Kasumi-1 (cell line): ENCODE data around the gene FANCD2.
"Not testable (repeated sequence)": the region's sequence is repeated elsewhere in the genome, so short reads cannot be mapped to it uniquely, and the experiment has no call there.

Source experiments
- DNase-seq, 2 experiments: peaks; one replicate each; lab custom pipeline; 2025; lab: John Stamatoyannopoulos, UW

The FANCD2 gene

GRCh38 chr3:10015461-10015904 lies 10.8 kb upstream of the FANCD2 start:
- peak; percentile 79 to 80 for DNase-seq

DNA sequence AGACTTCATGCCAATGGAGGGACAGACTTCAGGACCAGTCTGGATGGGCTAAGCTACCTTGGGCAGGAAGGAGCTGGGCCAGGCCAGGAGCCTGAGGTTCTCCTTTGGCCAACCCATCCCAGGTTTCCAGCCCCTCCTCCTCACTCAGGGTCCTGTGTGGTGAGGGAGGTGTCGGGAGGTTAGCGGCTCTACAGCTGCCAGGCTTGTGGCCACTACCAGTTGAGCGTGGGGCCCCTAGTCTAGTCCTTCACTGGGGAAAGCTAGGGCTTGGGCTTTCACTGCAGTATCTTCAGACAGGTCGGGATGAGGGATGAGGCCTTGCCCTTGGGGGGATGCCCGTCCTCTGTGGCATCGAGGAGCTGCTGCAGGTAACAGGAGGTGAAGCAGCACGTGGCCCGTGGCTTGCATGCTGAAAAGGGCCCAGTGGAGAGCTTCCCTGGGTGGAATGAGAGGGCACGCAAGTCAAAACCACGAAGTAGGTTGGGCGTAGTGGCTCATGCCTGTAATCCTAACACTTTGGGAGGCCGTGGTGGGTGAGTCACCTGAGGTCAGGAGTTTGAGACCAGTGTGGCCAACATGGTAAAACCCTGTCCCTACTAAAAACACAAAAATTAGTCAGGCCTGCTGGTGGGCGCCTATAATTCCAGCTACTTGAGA lies 8.5 kb upstream of the FANCD2 start:
- no peak for DNase-seq

GRCh38 chr3:10018806-10019205 lies 7.4 kb upstream of the FANCD2 start:
- DNase-seq, result not testable (repeated sequence)

- DNase-seq, result no peak
These were observed 6.9 kb upstream of the FANCD2 start for GRCh38 chr3:10019326-10019725.

DNA sequence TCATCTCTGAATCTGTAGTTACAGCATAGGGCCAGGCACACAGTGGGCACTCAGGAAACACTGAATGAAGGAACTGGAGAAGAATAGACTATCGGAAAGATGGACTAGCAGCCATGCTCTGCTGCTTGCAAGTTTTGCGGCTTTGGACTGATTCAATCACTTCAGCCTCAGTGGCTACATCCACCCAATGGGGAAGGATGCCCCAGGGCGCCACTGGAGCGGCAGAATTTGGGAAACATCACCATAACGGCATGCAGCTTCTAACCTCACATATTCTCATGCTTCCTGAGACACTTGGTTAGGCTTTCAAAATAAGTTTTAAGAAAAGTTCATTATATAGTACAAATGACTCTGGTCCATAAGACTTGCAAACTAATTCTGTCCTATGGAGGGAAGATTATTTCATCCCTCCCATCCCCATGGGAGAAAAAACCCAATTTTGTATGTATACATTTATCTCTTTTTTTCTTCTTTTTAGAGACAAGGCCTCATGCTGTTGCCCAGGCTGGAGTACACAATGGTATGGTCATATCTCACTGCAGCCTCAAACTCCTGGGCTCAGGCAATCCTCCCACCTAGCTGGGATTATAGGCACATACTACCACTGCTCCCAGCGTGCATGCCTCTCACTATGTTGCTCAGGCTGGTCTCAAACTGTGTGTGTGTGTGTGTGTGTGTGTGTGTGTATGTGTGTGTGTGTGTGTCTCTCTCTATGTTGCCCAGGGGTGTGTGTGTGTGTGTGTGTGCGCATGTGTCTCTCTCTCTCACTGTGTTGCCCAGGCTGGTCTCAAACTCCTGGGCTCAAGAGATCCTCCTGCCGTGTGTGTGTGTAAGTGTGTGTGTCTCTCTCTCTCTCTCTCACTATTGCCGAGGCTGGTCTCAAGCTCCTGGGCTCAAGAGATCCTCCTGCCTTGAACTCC lies 4.1 kb upstream of the FANCD2 start:
- no peak for DNase-seq

- DNase-seq, result no peak
These were observed 2.5 kb upstream of the FANCD2 start for GRCh38 chr3:10023587-10024310.

DNA sequence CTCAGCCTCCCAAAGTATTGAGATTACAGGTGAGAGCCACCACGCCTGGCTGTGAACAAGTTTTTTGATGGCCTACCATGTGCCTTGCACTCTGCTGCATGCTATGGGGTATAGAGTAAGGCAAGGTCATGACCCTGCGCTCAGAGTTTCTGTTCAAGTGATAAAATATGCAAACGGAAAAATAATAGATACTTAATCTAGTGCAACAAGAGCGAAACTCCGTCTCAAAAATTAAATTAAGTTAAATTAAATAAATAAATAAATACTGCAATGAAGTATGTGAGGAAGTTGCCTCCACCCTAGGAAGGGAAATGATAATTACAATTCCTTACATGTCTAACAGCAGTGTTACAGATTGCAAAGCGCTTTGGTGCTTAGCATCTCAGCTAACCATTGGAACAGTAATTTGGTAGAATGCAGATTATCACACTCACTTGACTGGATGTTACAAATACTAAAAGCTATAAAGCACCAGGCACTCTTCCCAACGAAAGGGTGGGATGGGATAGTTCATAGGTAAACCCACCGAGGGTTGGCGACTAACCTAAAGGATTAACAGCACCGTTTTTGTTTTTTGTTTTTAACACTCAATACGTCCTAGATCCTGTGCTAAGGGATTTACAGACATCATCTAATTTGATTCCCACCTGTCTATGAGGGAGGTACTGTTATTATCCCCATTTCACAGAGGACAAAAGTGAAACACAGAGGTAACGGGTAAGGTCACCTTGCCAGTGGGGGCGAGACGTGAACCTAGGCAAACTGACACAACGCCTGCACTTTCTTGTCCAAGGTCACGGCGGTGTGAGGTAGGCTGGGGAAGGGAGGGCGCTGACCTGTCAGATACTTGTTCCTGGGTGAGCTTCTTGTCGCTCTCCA lies 793 bp upstream of the FANCD2 start:
- DNase-seq, result no peak

GRCh38 chr3:10041034-10041433 lies 14.8 kb downstream of the FANCD2 start:
- DNase-seq, result no peak

DNA sequence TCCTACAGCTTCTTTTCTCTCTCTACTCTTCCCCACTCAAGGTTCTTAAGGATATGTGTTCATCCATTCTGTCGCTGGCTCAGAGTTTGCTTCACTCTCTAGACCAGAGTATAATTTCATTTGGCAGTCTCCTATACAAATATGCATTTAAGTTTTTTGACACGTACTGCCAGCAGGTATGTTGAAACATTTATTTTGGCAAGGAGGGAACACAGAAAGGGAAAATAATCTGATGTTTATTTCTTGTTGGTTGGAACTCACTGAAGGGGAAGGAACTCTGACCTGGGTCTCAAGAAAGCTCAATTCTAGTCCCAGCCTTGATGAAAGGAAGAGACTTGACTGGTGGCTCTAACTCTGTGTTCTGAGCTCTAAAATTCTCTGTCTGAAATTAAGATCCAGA lies 21.6 kb downstream of the FANCD2 start:
- DNase-seq, result no peak

DNA sequence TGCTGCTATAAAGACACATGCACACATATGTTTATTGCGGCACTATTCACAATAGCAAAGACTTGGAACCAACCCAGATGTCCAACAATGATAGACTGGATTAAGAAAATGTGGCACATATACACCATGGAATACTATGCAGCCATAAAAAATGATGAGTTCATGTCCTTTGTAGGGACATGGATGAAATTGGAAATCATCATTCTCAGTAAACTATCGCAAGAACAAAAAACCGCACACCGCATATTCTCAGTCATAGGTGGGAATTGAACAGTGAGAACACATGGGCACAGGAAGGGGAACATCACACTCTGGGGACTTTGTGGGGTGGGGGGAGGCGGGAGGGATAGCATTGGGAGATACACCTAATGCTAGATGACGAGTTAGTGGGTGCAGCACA lies 26.8 kb downstream of the FANCD2 start:
- not testable (repeated sequence) for DNase-seq

- DNase-seq, result no peak
These were observed 28.9 kb downstream of the FANCD2 start for GRCh38 chr3:10055097-10055496.

DNA sequence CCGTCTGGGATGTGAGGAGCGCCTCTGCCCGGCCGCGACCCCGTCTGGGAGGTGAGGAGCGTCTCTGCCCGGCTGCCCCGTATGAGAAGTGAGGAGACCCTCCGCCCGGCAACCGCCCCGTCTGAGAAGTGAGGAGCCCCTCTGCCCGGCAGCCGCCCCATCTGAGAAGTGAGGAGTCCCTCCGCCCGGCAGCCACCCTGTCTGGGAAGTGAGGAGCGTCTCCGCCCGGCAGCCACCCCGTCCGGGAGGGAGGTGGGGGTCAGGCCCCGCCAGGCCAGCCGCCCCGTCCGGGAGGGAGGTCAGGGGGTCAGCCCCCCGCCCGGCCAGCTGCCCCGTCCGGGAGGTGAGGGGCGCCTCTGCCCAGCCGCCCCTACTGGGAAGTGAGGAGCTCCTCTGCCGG lies 43.8 kb downstream of the FANCD2 start:
- DNase-seq, result not testable (repeated sequence)

DNA sequence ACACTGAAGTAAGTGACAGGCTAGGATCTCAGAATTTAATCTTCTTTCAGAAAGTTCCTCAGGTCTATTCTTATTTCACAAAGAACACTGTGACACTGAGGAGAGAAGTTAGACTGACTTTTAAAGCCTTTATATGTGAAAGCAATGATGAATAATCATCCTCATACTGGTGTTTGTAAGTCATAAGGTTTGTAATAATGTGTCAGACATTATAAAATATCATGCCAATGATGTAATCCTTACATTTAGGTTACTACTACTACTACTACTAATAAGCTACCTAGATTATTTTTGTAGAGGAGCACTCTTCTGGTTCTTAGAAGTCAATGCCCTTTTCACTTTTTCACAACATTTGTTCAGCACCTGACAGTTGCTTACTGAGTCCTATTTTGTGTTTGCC lies 48.4 kb downstream of the FANCD2 start:
- DNase-seq, result no peak

GRCh38 chr3:10081871-10082270 lies 55.6 kb downstream of the FANCD2 start:
- no peak for DNase-seq

- DNase-seq, result no peak
These were observed 59.5 kb downstream of the FANCD2 start for GRCh38 chr3:10085738-10086137.

GRCh38 chr3:10088256-10088655 lies 62.0 kb downstream of the FANCD2 start:
- no peak for DNase-seq

- DNase-seq, result no peak
These were observed 63.9 kb downstream of the FANCD2 start for GRCh38 chr3:10090179-10090578.

- DNase-seq, result not testable (repeated sequence)
These were observed 64.5 kb downstream of the FANCD2 start for GRCh38 chr3:10090774-10091173.

- DNase-seq, result not testable (repeated sequence)
These were observed 65.2 kb downstream of the FANCD2 start for GRCh38 chr3:10091387-10091786.

DNA sequence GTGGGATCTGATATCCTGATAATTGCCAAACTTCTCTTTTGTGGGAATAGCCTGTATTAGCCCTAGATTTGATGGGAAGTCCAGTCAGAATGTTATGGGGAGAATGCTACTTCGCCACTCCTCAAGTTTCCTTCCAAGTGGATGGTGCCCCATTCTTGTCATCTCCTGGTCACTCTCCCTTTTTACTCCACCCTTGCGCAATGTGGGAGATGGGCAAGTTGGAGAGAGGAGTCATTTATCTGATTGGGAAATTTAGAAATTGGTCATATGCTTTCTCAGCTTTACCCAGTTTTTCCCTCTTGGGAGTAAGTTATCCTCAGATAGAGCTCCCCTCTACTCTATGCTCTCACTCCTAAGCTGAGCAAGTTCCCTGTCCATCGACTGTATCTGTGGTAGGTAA lies 67.4 kb downstream of the FANCD2 start:
- no peak for DNase-seq

DNA sequence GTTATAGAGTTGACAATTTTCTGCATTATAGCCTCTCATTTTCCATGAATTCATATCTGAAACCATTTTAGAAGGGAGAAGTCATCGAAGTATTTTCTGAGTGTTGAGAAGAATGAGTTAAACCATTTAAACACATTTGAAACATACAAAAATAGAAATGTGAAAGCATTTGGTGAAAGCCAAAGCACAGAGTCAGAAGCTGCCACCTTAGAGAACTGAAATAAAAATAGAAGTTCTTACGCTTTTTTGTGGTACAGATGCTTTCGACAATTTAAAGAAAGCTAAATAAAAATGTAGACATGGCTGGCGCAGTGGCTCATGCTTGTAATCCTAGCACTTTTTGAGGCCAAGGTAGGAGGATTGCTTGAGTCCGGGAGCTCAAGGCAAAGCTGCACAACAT lies 72.8 kb downstream of the FANCD2 start:
- no peak for DNase-seq

DNA sequence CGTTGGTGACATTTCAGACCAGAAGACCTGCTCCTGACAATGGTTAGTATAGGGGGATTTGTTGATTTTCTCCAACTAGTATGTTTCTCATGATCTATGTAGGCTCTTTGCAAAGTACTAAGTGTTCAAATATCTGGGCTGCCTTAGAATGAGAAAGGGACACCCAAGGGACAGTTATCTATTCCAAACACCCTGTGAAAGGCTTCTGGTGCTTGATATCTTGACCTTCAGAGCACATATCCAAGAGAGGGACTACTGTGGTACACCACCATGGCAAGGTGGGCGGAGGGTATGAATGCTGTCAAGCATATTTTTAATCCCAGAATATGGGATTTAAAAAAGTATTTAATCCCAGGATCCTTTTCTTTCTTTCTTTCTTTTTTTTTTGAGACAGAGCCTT lies 80.7 kb downstream of the FANCD2 start:
- no peak for DNase-seq
